H1 (cell line): ENCODE results near the gene ZBTB16. TPM values are rescaled to one million over a fixed set of nuclear protein-coding genes. Genes with fewer than 3 reads are reported as not detected.

ENCODE experiments used
- CTCF ChIA-PET: fragments of 300-600 bp; sonication (Branson Sonifier 250); formaldehyde crosslinking; loops from one replicate; lab custom pipeline; 2021; ENCODE audit not compliant: partially characterized antibody; lab: Charles Lee
- POLR2A ChIA-PET: fragments of 300-600 bp; sonication (Branson Sonifier 250); formaldehyde crosslinking; loops from one replicate; lab custom pipeline; 2021; ENCODE audit warnings: inconsistent platforms; ENCODE audit not compliant: partially characterized antibody; lab: Charles Lee
- DNase-seq, 2 experiments: peaks; one replicate each; pipeline versions ENCODE4 v3.0.0 to v3.0.0-alpha.2; 2010 to 2022; ENCODE audit warnings: low spot score in 2 of 2, low read depth in 1 of 2, mixed read lengths in 1 of 2
- FAIRE-seq: peaks from 2 replicates; lab custom pipeline; 2011; peaks lifted over from hg19 to GRCh38; lab: Jason Lieb, UNC
- H2AFZ ChIP-seq: 2 replicates; pipeline ENCODE4 v1.8.1; 2012; ENCODE audit warnings: low read length, inconsistent platforms
- H2AK5ac ChIP-seq: 2 replicates; pipeline ENCODE4 v1.6.1; 2013; ENCODE audit warnings: low read depth, low read length
- H2BK120ac ChIP-seq: replicated peaks from 2 replicates; pipeline ENCODE3; 2013; ENCODE audit warnings: low read depth, low read length, inconsistent platforms
- H2BK12ac ChIP-seq: 2 replicates; pipeline ENCODE4 v1.6.1; 2013; ENCODE audit warnings: low read depth, low read length
- H2BK15ac ChIP-seq: 2 replicates; pipeline ENCODE4 v1.6.1; 2013; ENCODE audit warnings: low read length
- H2BK20ac ChIP-seq: 2 replicates; pipeline ENCODE4 v1.6.1; 2013; ENCODE audit warnings: low read length
- H2BK5ac ChIP-seq: 2 replicates; pipeline ENCODE4 v1.6.1; 2013; ENCODE audit warnings: low read depth, low read length
- H3K14ac ChIP-seq: 2 replicates; pipeline ENCODE4 v1.6.1; 2013; ENCODE audit warnings: inconsistent platforms; ENCODE audit not compliant: insufficient read length
- H3K18ac ChIP-seq: 2 replicates; pipeline ENCODE4 v1.6.1; 2013; ENCODE audit warnings: low read length; ENCODE audit errors: extremely low read depth
- H3K23ac ChIP-seq: 2 replicates; pipeline ENCODE4 v1.6.1; 2013; ENCODE audit warnings: inconsistent platforms; ENCODE audit not compliant: insufficient read length
- H3K23me2 ChIP-seq: 2 replicates; pipeline ENCODE4 v1.6.1; 2013; ENCODE audit warnings: low read depth, low read length
- H3K27ac ChIP-seq: 2 replicates; pipeline ENCODE4 v1.6.1; 2011; ENCODE audit warnings: low read depth, low read length, inconsistent platforms
- H3K27me3 ChIP-seq, 4 experiments: replicated peaks in 1 of 4; 1 replicate in 1 of 4; 2 replicates in 3 of 4; pipeline versions ENCODE4 v1.6.1 to v1.8.1; 2011 to 2013; ENCODE audit warnings: low read length in 3 of 4, mild to moderate bottlenecking in 3 of 4, inconsistent platforms in 2 of 4, mixed read lengths in 2 of 4, moderate library complexity in 1 of 4; ENCODE audit not compliant: control insufficient read depth in 3 of 4, insufficient read depth in 3 of 4; ENCODE audit errors: extremely low read depth in 1 of 4
- H3K36me3 ChIP-seq, 4 experiments: 2 replicates each; pipeline versions ENCODE4 v1.6.1 to v1.8.1; 2011 to 2013; ENCODE audit warnings: mild to moderate bottlenecking in 4 of 4, low read length in 3 of 4, moderate library complexity in 2 of 4, control low read depth in 1 of 4, inconsistent platforms in 1 of 4; ENCODE audit not compliant: insufficient read depth in 4 of 4, control insufficient read depth in 2 of 4
- H3K4ac ChIP-seq: replicated peaks from 2 replicates; pipeline ENCODE3; 2013; ENCODE audit warnings: low read length, low read depth, mixed read lengths, inconsistent platforms; ENCODE audit not compliant: insufficient read length
- H3K4me1 ChIP-seq, 4 experiments: replicated peaks in 1 of 4; 1 replicate in 1 of 4; 2 replicates in 3 of 4; pipeline versions ENCODE4 v1.6.1 to v1.8.1; 2011 to 2013; ENCODE audit warnings: low read length in 3 of 4, inconsistent platforms in 2 of 4, mixed read lengths in 1 of 4; ENCODE audit not compliant: insufficient read depth in 4 of 4, control insufficient read depth in 3 of 4
- H3K4me2 ChIP-seq, 2 experiments: 2 replicates each; pipeline versions ENCODE4 v1.6.1 to v1.8.1; 2011 to 2013; ENCODE audit warnings: low read depth in 2 of 2, low read length in 2 of 2, control low read depth in 1 of 2, inconsistent platforms in 1 of 2, mild to moderate bottlenecking in 1 of 2; ENCODE audit not compliant: insufficient read depth in 1 of 2
- H3K4me3 ChIP-seq, 4 experiments: fragments of 200-600, 300-600 bp in 1 of 4; sonication (generic), shearing (Covaris generic), sonication (Bioruptor Twin) in 1 of 4; 2 replicates each; pipeline versions ENCODE4 v1.5.1 to v1.8.1; 2011 to 2016; ENCODE audit warnings: low read length in 4 of 4, low read depth in 3 of 4, control low read depth in 2 of 4, inconsistent platforms in 2 of 4, mild to moderate bottlenecking in 2 of 4, mixed read lengths in 1 of 4, moderate library complexity in 1 of 4; ENCODE audit not compliant: insufficient read depth in 2 of 4; ENCODE audit errors: extremely low read depth in 1 of 4
- H3K56ac ChIP-seq: replicated peaks from 2 replicates; pipeline ENCODE3; 2013; ENCODE audit warnings: low read depth, mild to moderate bottlenecking, mixed read lengths, low read length, inconsistent platforms; ENCODE audit not compliant: insufficient read length
- H3K79me1 ChIP-seq: 2 replicates; pipeline ENCODE4 v1.6.1; 2013; ENCODE audit warnings: low read depth, low read length, control low read depth
- H3K79me2 ChIP-seq, 2 experiments: 2 replicates each; pipeline versions ENCODE4 v1.6.1 to v1.8.1; 2012 to 2013; ENCODE audit warnings: low read length in 2 of 2, mild to moderate bottlenecking in 2 of 2, inconsistent platforms in 1 of 2; ENCODE audit not compliant: insufficient read depth in 2 of 2, control insufficient read depth in 1 of 2
- H3K9ac ChIP-seq, 4 experiments: replicated peaks in 1 of 4; 1 replicate in 1 of 4; 2 replicates in 3 of 4; pipeline versions ENCODE4 v1.6.1 to v1.8.1; 2011 to 2013; ENCODE audit warnings: low read depth in 3 of 4, low read length in 3 of 4, control low read depth in 2 of 4, mild to moderate bottlenecking in 2 of 4, moderate library complexity in 2 of 4, inconsistent platforms in 1 of 4; ENCODE audit errors: extremely low read depth in 1 of 4
- H3K9me3 ChIP-seq, 2 experiments: 2 replicates each; pipeline versions ENCODE4 v1.6.1 to v1.8.1; 2012 to 2013; ENCODE audit warnings: mild to moderate bottlenecking in 2 of 2, moderate library complexity in 2 of 2, control low read depth in 1 of 2, inconsistent platforms in 1 of 2, low read depth in 1 of 2, low read length in 1 of 2, mixed read lengths in 1 of 2; ENCODE audit not compliant: insufficient read depth in 2 of 2
- H4K20me1 ChIP-seq, 2 experiments: replicated peaks in 1 of 2; 2 replicates each; pipeline versions ENCODE3 to v1.8.1; 2011 to 2013; ENCODE audit warnings: inconsistent platforms in 2 of 2, low read length in 2 of 2, mild to moderate bottlenecking in 1 of 2; ENCODE audit not compliant: insufficient read depth in 2 of 2, control insufficient read depth in 1 of 2
- H4K5ac ChIP-seq: 2 replicates; pipeline ENCODE4 v1.6.1; 2013; ENCODE audit warnings: low read length, low read depth, mixed read lengths, inconsistent platforms; ENCODE audit not compliant: insufficient read length
- H4K8ac ChIP-seq: 2 replicates; pipeline ENCODE4 v1.8.0; 2013; ENCODE audit warnings: mild to moderate bottlenecking, moderate library complexity, low read length, inconsistent platforms; ENCODE audit not compliant: insufficient read depth; ENCODE audit errors: extremely low read depth
- H4K91ac ChIP-seq: replicated peaks from 2 replicates; pipeline ENCODE3; 2013; ENCODE audit warnings: low read length, mixed read lengths, inconsistent platforms; ENCODE audit not compliant: insufficient read length
- WGBS, 2 experiments: shearing (Covaris generic) in 1 of 2; methylation state at CpG; one replicate each; pipeline versions ENCODE4 v1.1.6 to v1.1.7; 2013 to 2015; ENCODE audit warnings: low lambda C conversion rate in 2 of 2, mixed read lengths in 2 of 2, inconsistent platforms in 1 of 2, low coverage in 1 of 2, missing lambda C conversion rate in 1 of 2; ENCODE audit not compliant: insufficient replicate concordance in 2 of 2, insufficient coverage in 1 of 2, insufficient read length in 1 of 2; ENCODE audit errors: extremely low coverage in 1 of 2, missing lambda C conversion rate in 1 of 2; 5-methylcytosine and 5-hydroxymethylcytosine counted together
- polyA plus RNA-seq, 7 experiments: library from polyadenylated mRNA; depleted of rRNA in 3 of 7; stranded (reverse) in 5 of 7; unstranded in 2 of 7; fragments of >200 nt in 5 of 7; fragments of 200-250 nt in 2 of 7; gene quantifications; 1 replicate in 5 of 7; 2 replicates in 1 of 7; 4 replicates in 1 of 7; pipeline versions ENCODE4 v1.2.1 to v1.2.3, GENCODE V29; 2011 to 2013; ENCODE audit warnings: missing spikeins in 2 of 7, mixed read lengths in 2 of 7
- total RNA-seq: library from RNA; stranded (reverse); fragmentation: NEBNext Ultra II Directional; extraction: Animal tissue kit (Norgen Biotek cat#: 25700); gene quantifications from 2 replicates; pipeline ENCODE4 v1.2.1, GENCODE V29; 2021

The ZBTB16 gene
- total and polyA plus RNA-seq, 2 of the 8 experiments (the other 6 are each of a cell fraction or from before 2014, with no cell fraction given): 0.12 to 0.61 TPM

GRCh38 chr11:114106047-114106446, 46.5 kb downstream of the ZBTB16 start:
- Histone ChIP-seq H2BK5ac (no peak overlapping the region), H2AK5ac (no peak overlapping the region), H3K27me3 (no peaks in the 10 kb centered on the region), H3K4me3 (no peak overlapping the region), H4K5ac (no peak overlapping the region), H2BK120ac (no peak overlapping the region), H2AFZ (no peak overlapping the region), H3K14ac (no peak overlapping the region), H3K4me1 (peaks cover 0 to 3% (median under 1%) of the 10 kb centered on the region in 4 experiments; a peak in 2 of 7 replicates), H2BK15ac (no peak overlapping the region), H3K9ac (no peak overlapping the region), H2BK12ac (no peak overlapping the region), H4K8ac (no peak overlapping the region), H4K91ac (no peak overlapping the region), H3K4ac (no peak overlapping the region), H4K20me1 (no peaks in the 10 kb centered on the region), H3K27ac (no peak overlapping the region), H3K56ac (no peak overlapping the region), H3K79me1 (no peaks in the 10 kb centered on the region), H3K23me2 (no peaks in the 10 kb centered on the region), H3K4me2 (no peak overlapping the region), H3K79me2 (no peaks in the 10 kb centered on the region), H3K18ac (no peak overlapping the region), H3K23ac (no peak overlapping the region), H2BK20ac (no peak overlapping the region), H3K36me3 (no peaks in the 10 kb centered on the region), H3K9me3 (no peaks in the 10 kb centered on the region)
- DNase-seq: no peak
- WGBS, 2 experiments: 81% methylated on average over 8 of the region's 8 CpGs; no CpG with 5 or more reads in 1 of the 2 experiments
- no peak for FAIRE-seq
- ChIA-PET CTCF (interaction anchor here (0.8 to 1.3 kb wide), 3 partner anchors 48 to 155 kb away, joined by 3 read pairs; no protein-coding TSS in a partner anchor), POLR2A (no interaction called here)
